Measurements from ENCODE around the gene CFAP69. TPM values are rescaled to one million over a fixed set of nuclear protein-coding genes. Genes with fewer than 3 reads are reported as not detected.
A peak's percentile ranks its signal among the peaks of the same experiment; 100 is the strongest.

CFAP69 gene
- 2.1 and 5.1 TPM in 2 replicates for total RNA-seq (2014; rRNA removed; shearing (Covaris generic))

GRCh38 chr7:90244909-90245851 lies at the start of gene CFAP69:
CFAP69 (plus strand) TSS chr7:90245174; CDS start chr7:90245425, 251 bp downstream.
- peak; percentile 73 for DNase-seq (ENCODE audit: low spot score)

GRCh38 chr7:90201500-90202195 lies 43.3 kb upstream of the CFAP69 start:
- no peak for DNase-seq (ENCODE audit: low spot score)

GRCh38 chr7:90207956-90208355 lies 37.0 kb upstream of the CFAP69 start:
- no peak for DNase-seq (ENCODE audit: low spot score)

GRCh38 chr7:90209776-90210175 lies 35.2 kb upstream of the CFAP69 start:
- DNase-seq (ENCODE audit: low spot score), result no peak

GRCh38 chr7:90210475-90210874 lies 34.5 kb upstream of the CFAP69 start:
- DNase-seq (ENCODE audit: low spot score), result no peak

- no peak for DNase-seq (ENCODE audit: low spot score)
These were observed 34.0 kb upstream of the CFAP69 start for GRCh38 chr7:90210981-90211380.

GRCh38 chr7:90211391-90212148 lies 33.4 kb upstream of the CFAP69 start, which contains the start of gene STEAP2:
STEAP2 (plus strand) TSS chr7:90211740; CDS start chr7:90225083, 13,343 bp downstream.
- DNase-seq (ENCODE audit: low spot score), result peak; percentile 71

- no peak for DNase-seq (ENCODE audit: low spot score)
These were observed 32.9 kb upstream of the CFAP69 start for GRCh38 chr7:90212149-90212495.

- DNase-seq (ENCODE audit: low spot score), result no peak
These were observed 31.5 kb upstream of the CFAP69 start for GRCh38 chr7:90213521-90213920.

- no peak for DNase-seq (ENCODE audit: low spot score)
These were observed 28.8 kb upstream of the CFAP69 start for GRCh38 chr7:90216080-90216674.

- DNase-seq (ENCODE audit: low spot score), result no peak
These were observed 28.2 kb upstream of the CFAP69 start for GRCh38 chr7:90216771-90217170.

GRCh38 chr7:90222390-90222789 lies 22.6 kb upstream of the CFAP69 start:
- no peak for DNase-seq (ENCODE audit: low spot score)

- no peak for DNase-seq (ENCODE audit: low spot score)
These were observed 21.9 kb upstream of the CFAP69 start for GRCh38 chr7:90222811-90223725.

GRCh38 chr7:90224195-90224594 lies 20.8 kb upstream of the CFAP69 start:
- no peak for DNase-seq (ENCODE audit: low spot score)

GRCh38 chr7:90225181-90225580 lies 19.8 kb upstream of the CFAP69 start:
- DNase-seq (ENCODE audit: low spot score), result no peak

- no peak for DNase-seq (ENCODE audit: low spot score)
These were observed 19.4 kb upstream of the CFAP69 start for GRCh38 chr7:90225601-90226000.

- DNase-seq (ENCODE audit: low spot score), result no peak
These were observed 17.7 kb upstream of the CFAP69 start for GRCh38 chr7:90227259-90227658.

- no peak for DNase-seq (ENCODE audit: low spot score)
These were observed 15.3 kb upstream of the CFAP69 start for GRCh38 chr7:90229682-90230081.

- no peak for DNase-seq (ENCODE audit: low spot score)
These were observed 14.1 kb upstream of the CFAP69 start for GRCh38 chr7:90230834-90231233.

- no peak for DNase-seq (ENCODE audit: low spot score)
These were observed 13.7 kb upstream of the CFAP69 start for GRCh38 chr7:90231304-90231703.

- no peak for DNase-seq (ENCODE audit: low spot score)
These were observed 12.5 kb upstream of the CFAP69 start for GRCh38 chr7:90232430-90232829.
